Measurements from ENCODE around the gene LGALS4. TPM values are rescaled to one million over a fixed set of nuclear protein-coding genes. Genes with fewer than 3 reads are reported as not detected.
"Not testable (repeated sequence)": the region's sequence is repeated elsewhere in the genome, so short reads cannot be mapped to it uniquely, and the experiment has no call there.

LGALS4 gene
- total RNA-seq, 1 experiment from 2014 or later: not detected

GRCh38 chr19:38784224-38784623 lies 28.5 kb downstream of the LGALS4 start:
- no peak for DNase-seq (ENCODE audit: unreplicated experiment)
- no peak for TF ChIP-seq CTCF (IDR thresholded peaks at IDR 0.05; ENCODE audit: unreplicated experiment)
- intact Hi-C loops (cut with micrococcal nuclease): no loop called here
- Mint-ChIP-seq H3K27me3 (ENCODE audit: insufficient read depth, unreplicated experiment) (no peaks in the 10 kb centered on the region), H3K36me3 (ENCODE audit: insufficient read depth, unreplicated experiment) (no peaks in the 10 kb centered on the region), H3K4me3 (ENCODE audit: unreplicated experiment) (no peak overlapping the region), H3K27ac (ENCODE audit: low read depth, unreplicated experiment) (no peak overlapping the region), H3K9me3 (ENCODE audit: unreplicated experiment) (no peaks in the 10 kb centered on the region), H3K4me1 (ENCODE audit: insufficient read depth, unreplicated experiment) (peaks cover 14% of the 10 kb centered on the region)
- CTCF ChIA-PET: no interaction called here
- BruUV-seq (replicated peaks): no TSS peak
- POLR2A ChIA-PET: interaction anchor here (0.7 kb wide), 1 partner anchor 17 kb away, joined by 3 read pairs; no protein-coding TSS in a partner anchor

GRCh38 chr19:38782212-38782611 lies 30.5 kb downstream of the LGALS4 start:
- DNase-seq (ENCODE audit: unreplicated experiment); H3K27ac Mint-ChIP-seq (ENCODE audit: low read depth, unreplicated experiment); H3K4me3 Mint-ChIP-seq (ENCODE audit: unreplicated experiment); H3K36me3 Mint-ChIP-seq (ENCODE audit: insufficient read depth, unreplicated experiment); H3K27me3 Mint-ChIP-seq (ENCODE audit: insufficient read depth, unreplicated experiment); BruUV-seq (replicated peaks); H3K9me3 Mint-ChIP-seq (ENCODE audit: unreplicated experiment); H3K4me1 Mint-ChIP-seq (ENCODE audit: insufficient read depth, unreplicated experiment); CTCF ChIA-PET; intact Hi-C loops (cut with micrococcal nuclease): not testable (repeated sequence)
- POLR2A ChIA-PET: interaction anchor here (0.6 kb wide), 1 partner anchor 147 kb away, joined by 3 read pairs; no protein-coding TSS in a partner anchor

- POLR2A ChIA-PET: interaction anchor here (0.7 kb wide), 1 partner anchor 54 kb away, joined by 4 read pairs; no protein-coding TSS in a partner anchor
- CTCF ChIA-PET: interaction anchor here (0.6 kb wide), 1 partner anchor 101 kb away, joined by 5 read pairs; no protein-coding TSS in a partner anchor
- no peaks in the 10 kb centered on the region for H3K4me1 Mint-ChIP-seq (ENCODE audit: insufficient read depth, unreplicated experiment)
Observed at GRCh38 chr19:38781058-38781457, 31.7 kb downstream of the LGALS4 start.

GRCh38 chr19:38780443-38780842 lies 32.3 kb downstream of the LGALS4 start:
- no peak for TF ChIP-seq CTCF (IDR thresholded peaks at IDR 0.05; ENCODE audit: unreplicated experiment)
- ChIA-PET CTCF (interaction anchor here (1.2 kb wide), 1 partner anchor 406 kb away, joined by 3 read pairs; the partner anchor contains the start of gene PSMD8), POLR2A (interaction anchor here (0.7 kb wide), 1 partner anchor 55 kb away, joined by 4 read pairs; no protein-coding TSS in a partner anchor)
- intact Hi-C loops (cut with micrococcal nuclease): no loop called here
- H3K27me3 Mint-ChIP-seq (ENCODE audit: insufficient read depth, unreplicated experiment): no peaks in the 10 kb centered on the region
- no peak overlapping the region for H3K27ac Mint-ChIP-seq (ENCODE audit: low read depth, unreplicated experiment)
- BruUV-seq (replicated peaks): no TSS peak
- DNase-seq (ENCODE audit: unreplicated experiment): no peak
- H3K4me1 Mint-ChIP-seq (ENCODE audit: insufficient read depth, unreplicated experiment): peaks cover 1% of the 10 kb centered on the region
- H3K4me3 Mint-ChIP-seq (ENCODE audit: unreplicated experiment): no peak overlapping the region
- H3K36me3 Mint-ChIP-seq (ENCODE audit: insufficient read depth, unreplicated experiment): no peaks in the 10 kb centered on the region
- H3K9me3 Mint-ChIP-seq (ENCODE audit: unreplicated experiment): no peaks in the 10 kb centered on the region

More at GRCh38 chr19:38781058-38781457, 31.7 kb downstream of the LGALS4 start:
- Mint-ChIP-seq H3K27ac (ENCODE audit: low read depth, unreplicated experiment) (no peak overlapping the region), H3K4me3 (ENCODE audit: unreplicated experiment) (no peak overlapping the region), H3K9me3 (ENCODE audit: unreplicated experiment) (no peaks in the 10 kb centered on the region), H3K27me3 (ENCODE audit: insufficient read depth, unreplicated experiment) (no peaks in the 10 kb centered on the region), H3K36me3 (ENCODE audit: insufficient read depth, unreplicated experiment) (no peaks in the 10 kb centered on the region)
- intact Hi-C loops (cut with micrococcal nuclease): no loop called here
- DNase-seq (ENCODE audit: unreplicated experiment): no peak
- TF ChIP-seq CTCF (IDR thresholded peaks at IDR 0.05; ENCODE audit: unreplicated experiment): no peak
- no TSS peak for BruUV-seq (replicated peaks)

Measured in MCF 10A (cell line).